CD4-positive, alpha-beta T cell (primary cell): ENCODE results near the gene CD37. TPM values are rescaled to one million over a fixed set of nuclear protein-coding genes. Genes with fewer than 3 reads are reported as not detected.
"Not testable (repeated sequence)": the region's sequence is repeated elsewhere in the genome, so short reads cannot be mapped to it uniquely, and the experiment has no call there.

Experiments used
- ATAC-seq: fragments of 200-7000 bp; cut with Tn5 transposase; one replicate; pipeline ENCODE4 v1.10.0; 2022; ENCODE audit warnings: mild to moderate bottlenecking; ENCODE audit not compliant: poor library complexity
- CTCF ChIA-PET: fragments of 350-600 bp; sonication (Branson Sonifier 250); formaldehyde crosslinking; loops from one replicate; lab custom pipeline; 2021; ENCODE audit warnings: antibody characterized with exemption, inconsistent platforms; lab: Charles Lee
- POLR2A ChIA-PET: fragments of 350-600 bp; sonication (Branson Sonifier 250); formaldehyde crosslinking; loops from one replicate; lab custom pipeline; 2021; ENCODE audit warnings: antibody characterized with exemption, inconsistent platforms; lab: Charles Lee
- DNase-seq, 14 experiments: peaks; one replicate each; pipeline ENCODE4 v3.0.0-alpha.2; 2013 to 2020; ENCODE audit warnings: mixed read lengths in 2 of 14
- H3K27ac ChIP-seq, 2 donors: one replicate each; pipeline versions ENCODE4 v1.5.1 to v1.7.0; 2013; ENCODE audit warnings: low read length in 2 of 2, low read depth in 1 of 2, mild to moderate bottlenecking in 1 of 2
- H3K27me3 ChIP-seq, 2 experiments: 1 replicate in 1 of 2; 2 replicates in 1 of 2; pipeline versions ENCODE4 v1.6.1 to v1.7.0; 2013; ENCODE audit warnings: low read length in 2 of 2, control low read depth in 1 of 2, mild to moderate bottlenecking in 1 of 2, moderate library complexity in 1 of 2; ENCODE audit not compliant: insufficient read depth in 2 of 2, control insufficient read depth in 1 of 2
- H3K36me3 ChIP-seq: one replicate; pipeline ENCODE4 v1.6.1; 2013; ENCODE audit warnings: low read length, control low read depth; ENCODE audit not compliant: insufficient read depth
- H3K4me1 ChIP-seq: one replicate; pipeline ENCODE4 v1.6.1; 2013; ENCODE audit warnings: low read length, control low read depth; ENCODE audit not compliant: insufficient read depth
- H3K4me3 ChIP-seq: one replicate; pipeline ENCODE4 v1.5.1; 2013; ENCODE audit warnings: mild to moderate bottlenecking, low read length, moderate library complexity
- H3K9me3 ChIP-seq, 2 experiments: 1 replicate in 1 of 2; 2 replicates in 1 of 2; pipeline versions ENCODE4 v1.6.1 to v1.7.0; 2013; ENCODE audit warnings: low read length in 2 of 2, mild to moderate bottlenecking in 2 of 2, control low read depth in 1 of 2, moderate library complexity in 1 of 2; ENCODE audit not compliant: control insufficient read depth in 1 of 2, insufficient read depth in 1 of 2
- H3K27ac Mint-ChIP-seq: one replicate; pipeline ENCODE4 v1.8.0; 2020; ENCODE audit warnings: mixed read lengths
- H3K27me3 Mint-ChIP-seq: one replicate; pipeline ENCODE4 v1.8.0; 2021; ENCODE audit warnings: mixed read lengths
- H3K36me3 Mint-ChIP-seq: one replicate; pipeline ENCODE4 v1.8.0; 2021; ENCODE audit warnings: low read depth, mixed read lengths
- H3K4me1 Mint-ChIP-seq: one replicate; pipeline ENCODE4 v1.8.0; 2021; ENCODE audit warnings: low read depth, mixed read lengths
- H3K4me3 Mint-ChIP-seq: one replicate; pipeline ENCODE4 v1.8.0; 2020; ENCODE audit warnings: mild to moderate bottlenecking, mixed read lengths
- H3K9me3 Mint-ChIP-seq: one replicate; pipeline ENCODE4 v1.8.0; 2020; ENCODE audit warnings: mixed read lengths
- intact Hi-C, 2 experiments: fragments of 100-400 bp; cut with DNase I in 1 of 2; cut with micrococcal nuclease in 1 of 2; formaldehyde crosslinking; loops; one replicate each; pipeline versions ENCODE4 v1.15.1 to v1.9.0; 2023 to 2025; cut with DNase I, micrococcal nuclease
- total RNA-seq, 174 experiments: library from RNA in 2 of 174; stranded (reverse) in 2 of 174; gene quantifications; one replicate each; pipeline ENCODE4 v1.2.3 and lab custom pipeline; 2021 to 2026
- TF ChIP-seq, protein P1 (sequence below): fragments of 200-600 bp; IDR thresholded peaks from one replicate; pipeline ENCODE4 v1.8.0; 2022; ENCODE audit warnings: antibody characterized with exemption, mild to moderate bottlenecking

The CD37 gene
- total RNA-seq, 2 experiments from 2014 or later = 329 to 350 TPM

DNA sequence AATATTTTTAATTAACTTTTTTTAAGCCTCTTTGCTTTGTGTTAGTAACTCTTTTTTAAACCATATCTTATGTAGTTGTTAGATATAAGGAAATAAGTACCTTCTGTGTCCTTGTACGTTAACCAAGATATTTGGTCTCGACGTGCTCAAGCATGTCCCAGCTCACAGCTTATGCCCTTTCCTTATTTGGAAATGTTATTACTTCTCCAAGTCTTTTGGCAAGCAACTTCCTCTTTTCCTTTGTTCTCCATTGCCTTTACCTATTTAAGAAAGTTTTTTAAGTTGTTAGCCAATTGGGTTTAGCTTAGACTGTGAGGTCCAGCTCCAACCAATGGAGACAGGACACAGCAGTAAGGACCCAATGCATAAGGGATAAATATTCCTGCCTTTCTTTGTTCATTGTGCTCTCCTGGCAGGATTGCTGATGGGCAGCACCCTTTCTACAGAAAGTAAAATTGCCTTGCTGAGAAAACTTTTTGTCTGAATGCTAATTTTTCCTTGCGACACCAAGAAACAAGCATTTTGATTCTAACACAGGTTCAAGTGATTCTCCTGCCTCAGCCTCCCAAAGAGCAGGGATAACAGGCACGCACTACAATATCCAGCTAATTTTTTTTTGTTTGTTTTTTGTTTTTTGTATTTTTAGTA lies 33.6 kb downstream of the CD37 start:
- Mint-ChIP-seq H3K36me3 (no peaks in the 10 kb centered on the region), H3K27me3 (peaks cover 22% of the 10 kb centered on the region), H3K4me3 (no peak overlapping the region), H3K9me3 (no peaks in the 10 kb centered on the region), H3K27ac (no peak overlapping the region), H3K4me1 (no peaks in the 10 kb centered on the region)
- Histone ChIP-seq H3K9me3 (peaks cover 12 to 17% of the 10 kb centered on the region in 2 experiments), H3K4me3 (no peak overlapping the region), H3K36me3 (no peaks in the 10 kb centered on the region), H3K27me3 (peaks cover 20 to 31% of the 10 kb centered on the region in 2 experiments), H3K27ac (no peak overlapping the region), H3K4me1 (peaks cover 8% of the 10 kb centered on the region)
- DNase-seq (no peak), ATAC-seq (no peak)
- POLR2A ChIA-PET = no interaction called here
- CTCF ChIA-PET = no interaction called here
- intact Hi-C loops = no loop called here
- TF ChIP-seq, protein P1, sequence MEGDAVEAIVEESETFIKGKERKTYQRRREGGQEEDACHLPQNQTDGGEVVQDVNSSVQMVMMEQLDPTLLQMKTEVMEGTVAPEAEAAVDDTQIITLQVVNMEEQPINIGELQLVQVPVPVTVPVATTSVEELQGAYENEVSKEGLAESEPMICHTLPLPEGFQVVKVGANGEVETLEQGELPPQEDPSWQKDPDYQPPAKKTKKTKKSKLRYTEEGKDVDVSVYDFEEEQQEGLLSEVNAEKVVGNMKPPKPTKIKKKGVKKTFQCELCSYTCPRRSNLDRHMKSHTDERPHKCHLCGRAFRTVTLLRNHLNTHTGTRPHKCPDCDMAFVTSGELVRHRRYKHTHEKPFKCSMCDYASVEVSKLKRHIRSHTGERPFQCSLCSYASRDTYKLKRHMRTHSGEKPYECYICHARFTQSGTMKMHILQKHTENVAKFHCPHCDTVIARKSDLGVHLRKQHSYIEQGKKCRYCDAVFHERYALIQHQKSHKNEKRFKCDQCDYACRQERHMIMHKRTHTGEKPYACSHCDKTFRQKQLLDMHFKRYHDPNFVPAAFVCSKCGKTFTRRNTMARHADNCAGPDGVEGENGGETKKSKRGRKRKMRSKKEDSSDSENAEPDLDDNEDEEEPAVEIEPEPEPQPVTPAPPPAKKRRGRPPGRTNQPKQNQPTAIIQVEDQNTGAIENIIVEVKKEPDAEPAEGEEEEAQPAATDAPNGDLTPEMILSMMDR = no peak

DNA sequence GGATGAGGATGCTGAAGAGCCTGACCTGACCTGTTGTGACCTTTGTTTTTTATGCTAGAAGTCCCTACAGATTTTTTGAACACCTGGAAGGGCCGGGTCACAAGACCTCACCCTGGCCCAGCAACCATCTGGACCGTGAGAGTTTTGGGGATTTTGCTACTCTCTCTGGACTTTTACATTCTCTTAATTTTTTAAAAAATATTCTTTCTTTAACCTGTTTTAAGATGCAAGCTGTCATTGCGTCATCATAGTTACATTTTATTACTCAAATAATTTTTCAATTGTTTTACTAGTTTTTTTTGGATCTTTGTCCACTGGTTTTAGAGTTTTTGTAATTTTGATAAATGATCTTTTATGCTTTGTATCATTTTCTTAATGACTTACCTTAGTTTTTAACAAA lies 36.0 kb downstream of the CD37 start:
- ATAC-seq (no peak), DNase-seq (no peak)
- Mint-ChIP-seq H3K27ac (no peak overlapping the region), H3K36me3 (no peaks in the 10 kb centered on the region), H3K9me3 (no peaks in the 10 kb centered on the region), H3K4me3 (no peak overlapping the region), H3K27me3 (peaks cover 16% of the 10 kb centered on the region), H3K4me1 (no peaks in the 10 kb centered on the region)
- Histone ChIP-seq H3K27ac (no peak overlapping the region), H3K4me3 (no peak overlapping the region), H3K4me1 (no peaks in the 10 kb centered on the region), H3K9me3 (peaks cover 12 to 14% of the 10 kb centered on the region in 2 experiments), H3K27me3 (peaks cover 0 to 7% of the 10 kb centered on the region in 2 experiments), H3K36me3 (no peaks in the 10 kb centered on the region)
- POLR2A ChIA-PET = no interaction called here
- intact Hi-C loops = no loop called here
- CTCF ChIA-PET = no interaction called here
- TF ChIP-seq, protein P1 = no peak

DNA sequence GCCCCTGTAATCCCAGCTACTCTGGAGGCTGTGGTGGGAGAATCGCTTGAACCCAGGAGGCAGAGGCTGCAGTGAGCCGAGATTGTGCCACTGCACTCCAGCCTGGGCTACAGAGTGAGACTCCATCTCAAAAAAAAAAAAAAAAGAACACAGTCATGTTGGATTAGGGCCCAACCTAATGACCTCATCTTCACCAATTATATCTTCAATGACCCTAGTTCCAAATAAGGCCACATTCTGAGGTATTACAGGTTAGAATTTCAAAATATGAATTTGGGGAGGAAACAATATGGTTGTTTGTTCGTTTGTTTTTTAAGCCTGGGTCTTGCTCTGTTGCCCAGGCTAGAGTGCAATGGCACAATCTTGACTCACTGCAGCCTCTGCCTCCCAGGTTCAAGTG lies 38.0 kb downstream of the CD37 start:
- H3K4me3 Mint-ChIP-seq, H3K27me3 ChIP-seq, H3K4me1 Mint-ChIP-seq, H3K27ac ChIP-seq, POLR2A ChIA-PET, intact Hi-C loops, DNase-seq, H3K27ac Mint-ChIP-seq, ATAC-seq, H3K36me3 ChIP-seq, H3K4me3 ChIP-seq, H3K4me1 ChIP-seq, H3K36me3 Mint-ChIP-seq, H3K9me3 Mint-ChIP-seq, CTCF ChIA-PET: not testable (repeated sequence)
- peaks cover 12 to 14% of the 10 kb centered on the region in 2 experiments for H3K9me3 ChIP-seq
- H3K27me3 Mint-ChIP-seq = peaks cover 16% of the 10 kb centered on the region
